Measurements from ENCODE around the gene C4orf36.

GRCh38 chr4:86846921-86847320 is 45.3 kb downstream of the C4orf36 start:
- TF ChIP-seq CTCF (conservative IDR thresholded peaks at IDR 0.05 in 1 of 2, IDR thresholded peaks at IDR 0.05 in 1 of 2; ENCODE audit: low read depth in 1 of 2, low read length in 2 of 2) (no peak), EZH2 (IDR thresholded peaks at IDR 0.05; ENCODE audit: low read length, missing control alignments) (no peak)
